Stomach (tissue), 9 donors: ENCODE data around the gene PHACTR4. TPM values are rescaled to one million over a fixed set of nuclear protein-coding genes. Genes with fewer than 3 reads are reported as not detected.

ENCODE experiments used
- DNase-seq, 2 donors: peaks; one replicate each; pipeline versions ENCODE4 v3.0.0 to v3.0.0-alpha.2; 2013 to 2019
- H3K27ac ChIP-seq, 5 donors: fragments of 200-600 bp in 4 of 5; sonication (generic) in 4 of 5; one replicate each; pipeline ENCODE4 v1.5.1; 2013 to 2019; ENCODE audit warnings: mild to moderate bottlenecking in 1 of 5, moderate library complexity in 1 of 5
- H3K27me3 ChIP-seq, 3 donors: fragments of 200-600 bp; sonication (generic); one replicate each; pipeline ENCODE4 v1.5.1; 2017 to 2019; ENCODE audit warnings: mixed run types in 1 of 3
- H3K36me3 ChIP-seq, 4 donors: fragments of 200-600 bp; sonication (generic); 1 replicate in 3 of 4; 2 replicates in 1 of 4; pipeline ENCODE4 v1.5.1; 2016 to 2019
- H3K4me1 ChIP-seq, 4 donors: fragments of 200-600 bp; sonication (generic); one replicate each; pipeline ENCODE4 v1.5.1; 2016 to 2019
- H3K4me3 ChIP-seq, 4 donors: fragments of 200-600 bp; sonication (generic) in 3 of 4; one replicate each; pipeline ENCODE4 v1.5.1; 2016 to 2019; ENCODE audit warnings: mild to moderate bottlenecking in 1 of 4
- H3K9me3 ChIP-seq, 4 donors: fragments of 200-600 bp; sonication (generic); one replicate each; pipeline ENCODE4 v1.5.1; 2016 to 2019
- EP300 ChIP-seq: sonication (generic); formaldehyde crosslinking; IDR thresholded peaks from one replicate; pipeline ENCODE4 v1.6.1; 2017; ENCODE audit warnings: antibody characterized with exemption
- POLR2A ChIP-seq, 4 donors: fragments of 450-650 bp; IDR thresholded peaks; one replicate each; pipeline ENCODE4 v1.6.1; 2016; ENCODE audit warnings: antibody characterized with exemption in 4 of 4, control low read depth in 2 of 4, mild to moderate bottlenecking in 1 of 4, moderate library complexity in 1 of 4
- POLR2AphosphoS5 ChIP-seq, 3 donors: sonication (generic); formaldehyde crosslinking; IDR thresholded peaks; one replicate each; pipeline ENCODE4 v1.6.1; 2016; ENCODE audit warnings: antibody characterized with exemption in 3 of 3
- WGBS, 5 donors: extraction: QIAGEN DNeasy Blood & Tissue Kit in 3 of 5; methylation state at CpG; one replicate each; pipeline versions ENCODE4 v1.1.5 to v1.1.7; 2013 to 2018; 5-methylcytosine and 5-hydroxymethylcytosine counted together
- intact Hi-C: fragments of 100-400 bp; cut with DNase I; formaldehyde crosslinking; loops from one replicate; pipeline ENCODE4 v1.15.1; 2023; ENCODE audit warnings: low total_unique reads
- polyA plus RNA-seq, 3 donors: library from polyadenylated mRNA; stranded (reverse); fragments of 200-250 nt; gene quantifications; one replicate each; pipeline ENCODE4 v1.2.3, GENCODE V29; 2013
- total RNA-seq, 5 donors: library from RNA; depleted of rRNA; stranded (reverse); fragments of >200 nt; gene quantifications; one replicate each; pipeline versions ENCODE4 v1.1.0 to v1.2.3, GENCODE V29; 2014 to 2016
- TF ChIP-seq, protein P1 (sequence below), 7 experiments: fragments of 450-650 bp in 4 of 7; fragments of 200-600 bp in 3 of 7; sonication (generic) in 3 of 7; IDR thresholded peaks; one replicate each; pipeline ENCODE4 v1.5.1; 2016 to 2019; ENCODE audit warnings: antibody characterized with exemption in 7 of 7, control low read depth in 2 of 7, mild to moderate bottlenecking in 1 of 7
- donor health status: healthy with polysubstance abuse.
- donor health status: Bipolar disorder and iron deficiency.
- donor health status: healthy.

PHACTR4 gene
- total and polyA plus RNA-seq, 8 donors, result 14.1 to 40.0 (median 21.3) TPM

DNA sequence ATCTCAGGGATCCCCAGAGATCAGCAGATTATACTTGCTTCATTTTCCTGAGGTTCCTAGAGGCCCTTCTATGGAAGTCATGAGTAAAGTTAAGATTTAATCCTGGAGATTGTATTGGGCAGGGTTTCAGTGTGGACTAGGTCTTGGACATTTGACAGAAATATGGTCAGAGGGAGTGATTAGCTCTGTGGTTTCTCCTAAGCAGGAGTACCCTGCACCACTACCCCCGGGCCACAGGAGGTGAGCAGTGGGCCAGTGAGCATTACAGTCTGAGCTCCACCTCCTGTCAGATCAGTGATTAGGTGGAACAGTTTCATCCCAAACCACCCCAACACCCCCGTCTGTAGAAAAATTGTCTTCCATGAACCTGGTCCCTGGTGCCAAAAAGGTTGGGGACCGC, 43.2 kb downstream of the PHACTR4 start:
- Histone ChIP-seq H3K9me3 (no peaks in the 10 kb centered on the region), H3K4me3 (no peak overlapping the region), H3K27ac (no peak overlapping the region), H3K4me1 (peaks cover 0 to 22% (median 13%) of the 10 kb centered on the region in 4 donors), H3K27me3 (no peaks in the 10 kb centered on the region), H3K36me3 (peaks cover 0 to 16% (median 10%) of the 10 kb centered on the region in 4 donors)
- no peak for DNase-seq
- no peak for TF ChIP-seq POLR2AphosphoS5 (IDR thresholded peaks at IDR 0.05)
- TF ChIP-seq POLR2A (IDR thresholded peaks at IDR 0.05), result no peak
- TF ChIP-seq, protein P1, sequence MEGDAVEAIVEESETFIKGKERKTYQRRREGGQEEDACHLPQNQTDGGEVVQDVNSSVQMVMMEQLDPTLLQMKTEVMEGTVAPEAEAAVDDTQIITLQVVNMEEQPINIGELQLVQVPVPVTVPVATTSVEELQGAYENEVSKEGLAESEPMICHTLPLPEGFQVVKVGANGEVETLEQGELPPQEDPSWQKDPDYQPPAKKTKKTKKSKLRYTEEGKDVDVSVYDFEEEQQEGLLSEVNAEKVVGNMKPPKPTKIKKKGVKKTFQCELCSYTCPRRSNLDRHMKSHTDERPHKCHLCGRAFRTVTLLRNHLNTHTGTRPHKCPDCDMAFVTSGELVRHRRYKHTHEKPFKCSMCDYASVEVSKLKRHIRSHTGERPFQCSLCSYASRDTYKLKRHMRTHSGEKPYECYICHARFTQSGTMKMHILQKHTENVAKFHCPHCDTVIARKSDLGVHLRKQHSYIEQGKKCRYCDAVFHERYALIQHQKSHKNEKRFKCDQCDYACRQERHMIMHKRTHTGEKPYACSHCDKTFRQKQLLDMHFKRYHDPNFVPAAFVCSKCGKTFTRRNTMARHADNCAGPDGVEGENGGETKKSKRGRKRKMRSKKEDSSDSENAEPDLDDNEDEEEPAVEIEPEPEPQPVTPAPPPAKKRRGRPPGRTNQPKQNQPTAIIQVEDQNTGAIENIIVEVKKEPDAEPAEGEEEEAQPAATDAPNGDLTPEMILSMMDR (IDR thresholded peaks at IDR 0.05), result no peak
- no peak for TF ChIP-seq EP300
- 50 to 83% (median 67%) methylated on average over 3 of the region's 3 CpGs for WGBS, 5 donors
- intact Hi-C loops, result no loop called here

DNA sequence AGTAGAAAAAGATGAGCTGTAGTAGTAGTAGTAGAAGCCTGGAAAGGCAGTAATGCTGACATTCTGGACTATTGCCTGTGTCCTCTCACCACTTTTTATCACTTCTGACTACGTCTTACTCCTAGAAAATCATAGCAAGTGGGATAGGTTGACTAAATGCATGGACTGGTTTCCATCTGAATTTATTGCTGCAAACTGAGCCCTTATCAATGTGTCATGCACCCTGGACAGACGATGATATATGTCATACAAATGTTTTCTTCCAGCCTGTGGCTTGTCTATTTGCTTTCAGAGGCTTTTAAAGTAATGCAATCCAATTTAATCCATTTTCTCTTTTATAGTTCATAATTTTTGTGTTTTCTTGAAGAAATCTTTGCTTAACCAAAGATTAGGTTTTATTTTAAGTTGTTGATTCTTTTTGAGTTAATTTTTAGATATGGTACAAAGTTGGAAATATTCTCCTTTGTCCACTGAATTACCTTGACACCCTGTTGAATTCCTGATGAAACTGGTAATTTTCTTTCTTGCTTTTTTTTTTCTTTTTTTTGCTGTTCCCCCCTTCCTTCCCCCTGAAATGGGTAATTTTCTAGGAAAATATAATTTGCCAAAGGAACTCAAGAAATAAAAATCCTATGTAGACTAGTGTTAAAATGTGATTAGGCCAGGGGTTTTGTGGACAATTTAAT, 47.1 kb downstream of the PHACTR4 start:
- intact Hi-C loops, result no loop called here
- no peak for DNase-seq

DNA sequence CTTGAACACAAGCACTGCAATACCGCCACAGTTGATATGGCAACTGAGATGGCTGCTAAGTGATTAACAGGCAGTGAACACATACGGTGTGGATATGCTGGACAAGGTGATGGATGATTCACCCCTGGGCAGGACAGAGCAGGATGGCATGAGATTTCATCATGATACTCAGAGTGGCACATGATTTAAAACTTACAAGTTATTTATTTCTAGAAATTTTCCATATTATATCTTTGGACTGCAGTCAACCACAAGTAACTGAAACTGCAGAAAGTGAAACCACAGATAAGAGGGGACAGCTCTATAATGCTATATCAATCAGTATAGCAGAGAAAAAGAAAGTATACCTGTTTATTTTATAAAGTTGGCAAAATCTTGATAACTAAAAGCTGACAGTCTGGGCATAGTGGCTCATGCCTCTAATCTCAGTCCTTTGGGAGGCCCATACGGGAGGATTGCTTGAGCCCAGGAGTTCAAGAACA, 47.9 kb downstream of the PHACTR4 start:
- TF ChIP-seq POLR2A (IDR thresholded peaks at IDR 0.05), result no peak
- peak in 1 of 3 donors; percentile 21 for TF ChIP-seq POLR2AphosphoS5 (IDR thresholded peaks at IDR 0.05)

More for the DNA sequence above, 47.1 kb downstream of the PHACTR4 start:
- TF ChIP-seq, protein P1 (IDR thresholded peaks at IDR 0.05), result no peak
- TF ChIP-seq POLR2A (IDR thresholded peaks at IDR 0.05) (no peak), EP300 (no peak), POLR2AphosphoS5 (IDR thresholded peaks at IDR 0.05) (no peak)
- H3K27ac ChIP-seq, result no peak overlapping the region
- H3K4me3 ChIP-seq, result no peak overlapping the region
- H3K9me3 ChIP-seq, result no peaks in the 10 kb centered on the region
- no peaks in the 10 kb centered on the region for H3K27me3 ChIP-seq
- 48 to 71% (median 62%) methylated on average over 2 of the region's 2 CpGs for WGBS, 5 donors
- H3K4me1 ChIP-seq, result peaks cover 0 to 23% (median 14%) of the 10 kb centered on the region in 4 donors
- no peaks in the 10 kb centered on the region for H3K36me3 ChIP-seq

DNA sequence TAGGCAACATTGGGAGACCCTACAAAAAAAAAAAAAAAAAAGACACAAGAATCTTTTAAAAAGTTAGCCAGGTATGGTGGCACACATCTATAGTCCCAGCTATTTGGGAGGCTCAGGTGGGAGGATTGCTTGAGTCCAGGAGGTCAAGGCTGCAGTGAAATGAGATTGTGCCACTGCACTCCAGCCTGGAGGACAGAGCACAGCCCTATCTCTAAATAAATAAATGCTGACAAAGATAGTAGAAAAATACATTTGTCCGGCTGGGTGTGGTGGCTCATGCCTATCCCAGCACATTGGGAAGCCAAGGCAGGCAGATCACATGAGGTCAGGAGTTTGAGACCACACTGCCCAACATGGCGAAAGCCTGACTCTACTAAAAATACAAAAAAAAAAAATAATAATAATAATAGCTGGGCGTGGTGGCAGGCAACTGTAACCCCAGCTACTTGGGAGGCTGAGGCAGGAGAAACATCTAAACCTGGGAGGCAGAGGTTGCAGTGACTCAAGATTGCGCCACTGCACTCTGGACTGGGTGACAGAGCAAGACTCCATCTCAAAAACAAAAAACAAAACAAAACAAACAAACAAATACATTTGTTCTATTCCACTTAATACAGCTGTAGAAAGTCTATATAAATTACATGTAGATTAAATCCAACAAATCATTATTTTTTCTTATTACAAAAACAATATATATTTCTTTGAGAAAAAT, 48.5 kb downstream of the PHACTR4 start:
- H3K4me3 ChIP-seq, result no peak overlapping the region
- 80 to 85% (median 83%) methylated on average over 4 of the region's 4 CpGs for WGBS, 5 donors
- TF ChIP-seq, protein P1 (IDR thresholded peaks at IDR 0.05), result no peak
- TF ChIP-seq POLR2AphosphoS5 (IDR thresholded peaks at IDR 0.05), result no peak
- H3K27me3 ChIP-seq, result no peaks in the 10 kb centered on the region
- H3K27ac ChIP-seq, result peak overlapping the region in 4 of 5 donors; percentile 20 to 62 (median 40)
- peaks cover 0 to 23% (median 14%) of the 10 kb centered on the region in 4 donors for H3K4me1 ChIP-seq
- intact Hi-C loops, result no loop called here
- no peaks in the 10 kb centered on the region for H3K9me3 ChIP-seq
- H3K36me3 ChIP-seq, result no peaks in the 10 kb centered on the region
- DNase-seq, result no peak

More for the DNA sequence above, 47.9 kb downstream of the PHACTR4 start:
- Histone ChIP-seq H3K27ac (peak overlapping the region in 4 of 5 donors; percentile 20 to 62 (median 40)), H3K9me3 (no peaks in the 10 kb centered on the region), H3K4me1 (peaks cover 0 to 23% (median 14%) of the 10 kb centered on the region in 4 donors), H3K4me3 (no peak overlapping the region), H3K36me3 (no peaks in the 10 kb centered on the region), H3K27me3 (no peaks in the 10 kb centered on the region)
- DNase-seq, result peak in 1 of 2 donors; percentile 70
- intact Hi-C loops, result no loop called here
- 24 to 34% (median 31%) methylated on average over 3 of the region's 3 CpGs for WGBS, 5 donors
